WTC11 (cell line): ENCODE results near the gene ZNF480. TPM values are rescaled to one million over a fixed set of nuclear protein-coding genes. Genes with fewer than 3 reads are reported as not detected.

ENCODE experiments used
- ATAC-seq: fragments of 200-7000 bp; cut with Tn5 transposase; 2 replicates; pipeline ENCODE4 v1.10.0; 2021; ENCODE audit warnings: mild to moderate bottlenecking, moderate library complexity
- CTCF ChIA-PET: fragments of 300-600 bp; sonication (Branson Sonifier 250); formaldehyde crosslinking; loops from one replicate; lab custom pipeline; 2021; ENCODE audit warnings: antibody characterized with exemption; lab: Charles Lee
- POLR2A ChIA-PET: fragments of 350-600 bp; sonication (Branson Sonifier 250); formaldehyde crosslinking; loops from one replicate; lab custom pipeline; 2021; ENCODE audit warnings: antibody characterized with exemption; lab: Charles Lee
- DNase-seq: peaks from one replicate; pipeline ENCODE4 v3.0.0; 2021; ENCODE audit warnings: low spot score
- H3K27ac Mint-ChIP-seq: 2 replicates; pipeline ENCODE4 v1.8.0; 2021; ENCODE audit warnings: mixed read lengths
- H3K27me3 Mint-ChIP-seq: 2 replicates; pipeline ENCODE4 v1.8.0; 2021; ENCODE audit warnings: low read depth, mild to moderate bottlenecking, moderate library complexity, mixed read lengths
- H3K36me3 Mint-ChIP-seq: 2 replicates; pipeline ENCODE4 v1.8.0; 2021; ENCODE audit warnings: mixed read lengths
- H3K4me1 Mint-ChIP-seq: 2 replicates; pipeline ENCODE4 v1.8.0; 2022; ENCODE audit warnings: mixed read lengths
- H3K4me3 Mint-ChIP-seq: 2 replicates; pipeline ENCODE4 v1.8.0; 2021; ENCODE audit warnings: mild to moderate bottlenecking, moderate library complexity, mixed read lengths
- H3K9me3 Mint-ChIP-seq: 2 replicates; pipeline ENCODE4 v1.8.0; 2021; ENCODE audit warnings: mixed read lengths
- ARID4B ChIP-seq: sonication (generic); formaldehyde crosslinking; IDR thresholded peaks from 2 replicates; pipeline ENCODE4 v1.8.0; 2023; ENCODE audit warnings: missing genetic modification reagents, mild to moderate bottlenecking, borderline replicate concordance
- ATF6 ChIP-seq: sonication (generic); formaldehyde crosslinking; IDR thresholded peaks from 2 replicates; pipeline ENCODE4 v1.8.1; 2023; ENCODE audit warnings: mild to moderate bottlenecking, missing genetic modification reagents
- HMGA2 ChIP-seq: fragments of 250-450 bp; sonication (Bioruptor Pico); IDR thresholded peaks from 2 replicates; pipeline ENCODE4 v1.4.0; 2021; ENCODE audit warnings: mild to moderate bottlenecking, moderate library complexity
- HMGXB4 ChIP-seq: sonication (generic); formaldehyde crosslinking; IDR thresholded peaks from 2 replicates; pipeline ENCODE4 v1.8.1; 2023; ENCODE audit warnings: mild to moderate bottlenecking, moderate library complexity, missing genetic modification reagents
- JAZF1 ChIP-seq: fragments of 250-450 bp; sonication (Bioruptor Pico); IDR thresholded peaks from 2 replicates; pipeline ENCODE4 v1.9.0; 2021; ENCODE audit warnings: moderate library complexity, mild to moderate bottlenecking, inconsistent platforms
- JUN ChIP-seq: sonication (generic); formaldehyde crosslinking; IDR thresholded peaks from 2 replicates; pipeline ENCODE4 v1.8.0; 2023; ENCODE audit warnings: mild to moderate bottlenecking, missing genetic modification reagents
- MAX ChIP-seq: sonication (generic); formaldehyde crosslinking; IDR thresholded peaks from 2 replicates; pipeline ENCODE4 v1.8.0; 2022; ENCODE audit warnings: mild to moderate bottlenecking, missing genetic modification reagents
- ZNF232 ChIP-seq: sonication (generic); formaldehyde crosslinking; IDR thresholded peaks from 2 replicates; pipeline ENCODE4 v1.8.0; 2022; ENCODE audit warnings: mild to moderate bottlenecking, missing genetic modification reagents
- total RNA-seq: library from RNA; stranded (reverse); gene quantifications from 3 replicates; pipeline ENCODE4 v1.2.3, GENCODE V29; 2021

ZNF480 gene
- total RNA-seq, 1 experiment from 2014 or later: 36.0 TPM

- no peak for TF ChIP-seq ARID4B
These were observed 69.5 kb downstream of the ZNF480 start (continued) for GRCh38 chr19:52366414-52366824.

GRCh38 chr19:52369559-52370340 is 72.8 kb downstream of the ZNF480 start, which contains the start of gene ZNF880:
Gene ZNF880 (plus strand): TSS chr19:52369923. CDS start chr19:52369966, 43 bp downstream.
- H3K4me3 Mint-ChIP-seq: peak within 1 kb of the TSS; percentile 90
- POLR2A ChIA-PET: no interaction called here
- peaks cover 3% of the 10 kb centered on the region for H3K27me3 Mint-ChIP-seq
- peak; percentile 48; the same call in 1 of the 2 replicates for TF ChIP-seq MAX (CRISPR knock-in tag)
- no peak for TF ChIP-seq ATF6
- TF ChIP-seq JUN: no peak
- TF ChIP-seq ZNF232 (CRISPR knock-in tag): no peak
- no peak for TF ChIP-seq JAZF1 (CRISPR knock-in tag)
- no peak for TF ChIP-seq HMGXB4 (CRISPR knock-in tag)
- 0 out of 2 replicates have a peak, but pooled peaks have one; percentile 35 for TF ChIP-seq ARID4B
- peak; percentile 3; the same call in 1 of the 2 replicates for TF ChIP-seq HMGA2 (CRISPR knock-in tag)
- H3K36me3 Mint-ChIP-seq: peaks cover 49% of the 10 kb centered on the region
- H3K9me3 Mint-ChIP-seq: peaks cover 30% of the 10 kb centered on the region
- peaks cover 9% of the 10 kb centered on the region; the same call in 1 of the 2 replicates for H3K4me1 Mint-ChIP-seq
- peak; percentile 93 for DNase-seq
- CTCF ChIA-PET: interaction anchor here (0.6 to 1.4 kb wide), 7 partner anchors 18 to 232 kb away, joined by 3 to 9 read pairs (median 3); no protein-coding TSS in a partner anchor
- H3K27ac Mint-ChIP-seq: peak within 1 kb of the TSS; percentile 96
- peak; percentile 99 for ATAC-seq
